IMR-90 (cell line): ENCODE measurements around the gene TP53TG3E. TPM values are rescaled to one million over a fixed set of nuclear protein-coding genes. Genes with fewer than 3 reads are reported as not detected.
"Not testable (repeated sequence)": the region's sequence is repeated elsewhere in the genome, so short reads cannot be mapped to it uniquely, and the experiment has no call there.

Experiments used
- ATAC-seq: fragments of 200-7000 bp; cut with Tn5 transposase; 2 replicates; pipeline ENCODE4 v1.9.1; 2020; ENCODE audit warnings: low read depth, mild to moderate bottlenecking, moderate library complexity
- BruUV-seq: library from RNA; stranded (reverse); fragments of 400-500 nt; replicated peaks from 2 replicates; lab custom pipeline; 2021; lab: Mats Ljungman, UMichigan
- CTCF ChIA-PET: fragments of 300-600 bp; formaldehyde crosslinking; extraction: SDS; loops from one replicate; lab custom pipeline; 2021; ENCODE audit warnings: antibody characterized with exemption; lab: Yijun Ruan, JAX
- POLR2A ChIA-PET: fragments of 300-600 bp; sonication (Branson Sonifier 250); formaldehyde crosslinking; loops from one replicate; lab custom pipeline; 2022; ENCODE audit warnings: antibody characterized with exemption; ENCODE audit not compliant: unreplicated experiment; lab: Charles Lee
- DNase-seq: peaks from one replicate; pipeline ENCODE4 v3.0.0; 2013
- H2AFZ ChIP-seq: replicated peaks from 2 replicates; pipeline ENCODE3; 2013; ENCODE audit warnings: low read length, mild to moderate bottlenecking; ENCODE audit not compliant: poor library complexity
- H2AK5ac ChIP-seq: 2 replicates; pipeline ENCODE4 v1.6.1; 2013; ENCODE audit warnings: low read depth, low read length, inconsistent platforms
- H2AK9ac ChIP-seq: replicated peaks from 2 replicates; pipeline ENCODE3; 2013; ENCODE audit warnings: mild to moderate bottlenecking, low read depth, low read length, moderate library complexity; ENCODE audit not compliant: poor library complexity
- H2BK120ac ChIP-seq: 2 replicates; pipeline ENCODE4 v1.6.1; 2013; ENCODE audit warnings: low read depth, low read length, inconsistent platforms
- H2BK15ac ChIP-seq: 3 replicates; pipeline ENCODE4 v1.6.1; 2013; ENCODE audit warnings: low read depth, low read length, inconsistent platforms
- H2BK20ac ChIP-seq: 2 replicates; pipeline ENCODE4 v1.6.1; 2013; ENCODE audit warnings: low read depth, mild to moderate bottlenecking, inconsistent platforms, low read length, moderate library complexity
- H2BK5ac ChIP-seq: 2 replicates; pipeline ENCODE4 v1.6.1; 2013; ENCODE audit warnings: mild to moderate bottlenecking, low read depth, low read length, inconsistent platforms; ENCODE audit not compliant: poor library complexity, severe bottlenecking
- H3K14ac ChIP-seq: replicated peaks from 2 replicates; pipeline ENCODE4 v1.6.1; 2013; ENCODE audit warnings: low read depth, low read length, inconsistent platforms
- H3K18ac ChIP-seq: 2 replicates; pipeline ENCODE4 v1.6.1; 2013; ENCODE audit warnings: low read depth, low read length, control low read depth
- H3K23ac ChIP-seq: 2 replicates; pipeline ENCODE4 v1.6.1; 2013; ENCODE audit warnings: low read depth, low read length, inconsistent platforms
- H3K27ac ChIP-seq: 2 replicates; pipeline ENCODE4 v1.5.1; 2013; ENCODE audit warnings: mild to moderate bottlenecking, control low read depth, low read length; ENCODE audit not compliant: insufficient read depth
- H3K27me3 ChIP-seq: 2 replicates; pipeline ENCODE4 v1.6.1; 2013; ENCODE audit warnings: low read length; ENCODE audit not compliant: control insufficient read depth, insufficient read depth
- H3K36me3 ChIP-seq: 2 replicates; pipeline ENCODE4 v1.6.1; 2013; ENCODE audit warnings: low read length, mixed read lengths; ENCODE audit not compliant: control insufficient read depth, insufficient read depth
- H3K4ac ChIP-seq: 2 replicates; pipeline ENCODE4 v1.6.1; 2013; ENCODE audit warnings: low read depth, low read length, inconsistent platforms
- H3K4me1 ChIP-seq: 2 replicates; pipeline ENCODE4 v1.6.1; 2013; ENCODE audit warnings: low read length, mixed read lengths; ENCODE audit not compliant: control insufficient read depth, insufficient read depth
- H3K4me2 ChIP-seq: 2 replicates; pipeline ENCODE4 v1.6.1; 2013; ENCODE audit warnings: low read depth, mild to moderate bottlenecking, control low read depth, low read length, moderate library complexity
- H3K4me3 ChIP-seq: 2 replicates; pipeline ENCODE4 v1.5.1; 2013; ENCODE audit warnings: low read depth, mild to moderate bottlenecking, control low read depth, low read length, moderate library complexity; ENCODE audit not compliant: insufficient read depth
- H3K56ac ChIP-seq: 2 replicates; pipeline ENCODE4 v1.6.1; 2013; ENCODE audit warnings: low read length, inconsistent platforms; ENCODE audit not compliant: insufficient read depth; ENCODE audit errors: extremely low read depth
- H3K79me1 ChIP-seq, 2 experiments: 2 replicates each; pipeline ENCODE4 v1.6.1; 2013; ENCODE audit warnings: low read length in 2 of 2, inconsistent platforms in 1 of 2, low read depth in 1 of 2
- H3K9ac ChIP-seq: 2 replicates; pipeline ENCODE4 v1.6.1; 2013; ENCODE audit warnings: low read depth, low read length, control low read depth
- H3K9me1 ChIP-seq: 2 replicates; pipeline ENCODE4 v1.6.1; 2013; ENCODE audit warnings: low read length, inconsistent platforms; ENCODE audit not compliant: insufficient read depth
- H3K9me3 ChIP-seq: 2 replicates; pipeline ENCODE4 v1.6.1; 2013; ENCODE audit warnings: low read length; ENCODE audit not compliant: control insufficient read depth, insufficient read depth
- H4K20me1 ChIP-seq: 2 replicates; pipeline ENCODE4 v1.6.1; 2013; ENCODE audit warnings: low read length, inconsistent platforms; ENCODE audit not compliant: insufficient read depth
- H4K5ac ChIP-seq: 2 replicates; pipeline ENCODE4 v1.6.1; 2013; ENCODE audit warnings: mild to moderate bottlenecking, low read depth, low read length, control low read depth
- H4K8ac ChIP-seq, 2 experiments: 2 replicates each; pipeline ENCODE4 v1.6.1; 2013; ENCODE audit warnings: low read depth in 2 of 2, low read length in 2 of 2, control low read depth in 1 of 2, inconsistent platforms in 1 of 2
- H4K91ac ChIP-seq: 2 replicates; pipeline ENCODE4 v1.6.1; 2013; ENCODE audit warnings: low read depth, low read length, inconsistent platforms; ENCODE audit not compliant: insufficient read depth
- WGBS, 2 experiments: methylation state at CpG; one replicate each; pipeline versions ENCODE4 v1.1.5 to v1.1.7; 2013; ENCODE audit warnings: missing lambda C conversion rate in 2 of 2; ENCODE audit not compliant: insufficient read length in 1 of 2; ENCODE audit errors: extremely low coverage in 2 of 2; 5-methylcytosine and 5-hydroxymethylcytosine counted together
- dilution Hi-C: fragments of 300-500 bp; cut with HindIII; formaldehyde crosslinking; loops from one replicate; pipeline ENCODE4 v1.14.3; 2018; ENCODE audit warnings: low sequenced_read_pairs; ENCODE audit not compliant: unreplicated experiment
- in situ Hi-C: fragments of 300-500 bp; cut with MboI; formaldehyde crosslinking; loops from 3 replicates; pipeline ENCODE4 v1.14.3; 2019; ENCODE audit warnings: low sequenced_read_pairs, inconsistent platforms, mixed read lengths
- intact Hi-C: fragments of 100-400 bp; cut with micrococcal nuclease; formaldehyde crosslinking; loops from 2 replicates; pipeline ENCODE4 v1.10.0; 2022
- polyA plus RNA-seq, 3 experiments: library from polyadenylated mRNA; depleted of rRNA; stranded (reverse); fragments of >200 nt; gene quantifications; 2 replicates each; pipeline ENCODE4 v1.2.3, GENCODE V29; 2012; ENCODE audit warnings: low replicate concordance in 1 of 3
- total RNA-seq: library from RNA; depleted of rRNA; stranded (reverse); fragments of >200 nt; gene quantifications from 2 replicates; pipeline ENCODE4 v1.2.3, GENCODE V29; 2012

Gene TP53TG3E
- total and polyA plus RNA-seq, 2 of the 4 experiments (the other 2 are of a cell fraction) = 0.03 TPM; not detected in 1

- H2BK120ac ChIP-seq, H3K36me3 ChIP-seq, H2BK15ac ChIP-seq, H2AFZ ChIP-seq, H2BK20ac ChIP-seq, H3K9ac ChIP-seq, dilution Hi-C loops, POLR2A ChIA-PET, H4K20me1 ChIP-seq, in situ Hi-C loops, H3K56ac ChIP-seq, H4K91ac ChIP-seq, H3K4me1 ChIP-seq, H4K5ac ChIP-seq, H3K27ac ChIP-seq, H3K4ac ChIP-seq, CTCF ChIA-PET, intact Hi-C loops, H3K27me3 ChIP-seq, H3K79me1 ChIP-seq, H3K23ac ChIP-seq, H3K4me3 ChIP-seq, H2AK5ac ChIP-seq, DNase-seq, H4K8ac ChIP-seq, H3K9me1 ChIP-seq, H3K14ac ChIP-seq, H3K18ac ChIP-seq, BruUV-seq, H3K4me2 ChIP-seq, ATAC-seq, H2BK5ac ChIP-seq, H2AK9ac ChIP-seq: not testable (repeated sequence)
- peaks cover 15% of the 10 kb centered on the region for H3K9me3 ChIP-seq
- 63% methylated on average over 5 of the region's 5 CpGs; no CpG with 5 or more reads in 1 of the 2 experiments for WGBS, 2 experiments
Measured at GRCh38 chr16:33337627-33338542, 33.8 kb downstream of the TP53TG3E start.

DNA sequence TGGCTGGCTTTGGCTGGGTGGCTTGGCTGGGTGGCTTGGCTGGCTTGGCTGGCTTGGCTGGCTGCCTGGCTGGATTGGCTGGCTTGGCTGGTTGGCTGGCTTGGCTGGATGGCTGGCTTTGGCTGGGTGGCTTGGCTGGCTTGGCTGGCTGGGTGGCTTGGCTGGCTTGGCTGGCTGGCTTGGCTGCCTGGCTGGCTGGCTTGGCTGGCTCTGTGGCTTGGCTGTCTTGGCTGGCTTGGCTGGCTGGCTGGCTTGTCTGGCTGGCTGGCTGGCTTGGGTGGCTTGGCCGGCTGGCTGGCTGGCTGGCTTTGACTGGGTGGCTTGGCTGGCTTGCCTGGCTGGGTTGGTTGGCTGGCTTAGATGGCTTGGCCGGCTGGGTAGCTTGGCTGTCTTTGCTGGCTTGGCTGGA is 34.4 kb downstream of the TP53TG3E start:
- H2BK5ac ChIP-seq, H3K18ac ChIP-seq, H3K27me3 ChIP-seq, H3K14ac ChIP-seq, H3K9ac ChIP-seq, H3K23ac ChIP-seq, H2BK20ac ChIP-seq, H3K79me1 ChIP-seq, H4K5ac ChIP-seq, H3K4me3 ChIP-seq, H2BK15ac ChIP-seq, H3K9me1 ChIP-seq, H3K36me3 ChIP-seq, BruUV-seq, DNase-seq, H2BK120ac ChIP-seq, H2AK5ac ChIP-seq, H4K91ac ChIP-seq, H2AFZ ChIP-seq, H3K4me1 ChIP-seq, H3K27ac ChIP-seq, H4K20me1 ChIP-seq, CTCF ChIA-PET, POLR2A ChIA-PET, H3K4me2 ChIP-seq, in situ Hi-C loops, H2AK9ac ChIP-seq, H3K56ac ChIP-seq, intact Hi-C loops, ATAC-seq, dilution Hi-C loops, H4K8ac ChIP-seq, H3K4ac ChIP-seq: not testable (repeated sequence)
- 30% methylated on average over 1 of the region's 2 CpGs; no CpG with 5 or more reads in 1 of the 2 experiments for WGBS, 2 experiments
- peaks cover 15% of the 10 kb centered on the region for H3K9me3 ChIP-seq
